Stimulated activated CD8-positive, alpha-beta memory T cell treated with anti-CD3 and anti-CD28 coated beads, Interleukin-7, amount 100 ng/mL, for 48 hours (primary cell): ENCODE data around the gene PTTG1IP.

Experiments used
- DNase-seq, 2 donors: peaks; one replicate each; pipeline ENCODE4 v3.0.0-alpha.2; 2020; ENCODE audit warnings: low read depth in 1 of 2; ENCODE audit errors: extremely low read depth in 1 of 2

PTTG1IP gene

DNA sequence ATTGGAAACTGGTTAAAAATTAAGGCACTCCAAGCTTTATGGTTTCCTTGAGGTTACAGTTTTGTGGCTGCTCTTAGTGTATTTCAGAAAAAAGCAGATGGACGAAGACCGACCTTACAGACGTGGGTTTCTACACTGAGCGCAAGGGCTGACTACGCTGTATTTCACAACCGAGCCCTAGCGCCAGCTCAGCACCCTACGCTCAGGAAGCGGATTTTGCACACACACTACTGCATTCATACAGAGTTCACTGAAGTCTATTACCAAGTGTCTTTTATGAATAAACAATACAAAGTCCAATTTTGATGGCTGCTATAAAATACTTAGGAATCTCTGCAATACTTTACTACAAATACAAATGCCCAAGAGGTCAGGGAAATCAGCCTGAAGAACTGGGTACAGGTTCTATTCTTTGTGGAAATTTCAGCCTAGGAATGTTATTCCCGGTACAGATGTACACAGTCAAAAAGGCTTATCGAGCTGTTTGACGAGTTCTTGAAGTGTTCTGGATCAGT lies 23.8 kb downstream of the PTTG1IP start:
- DNase-seq, result no peak

- DNase-seq, result no peak
Observed at GRCh38 chr21:44848821-44849521, 24.5 kb downstream of the PTTG1IP start.

- no peak for DNase-seq
Observed at GRCh38 chr21:44847261-44848056, 26.0 kb downstream of the PTTG1IP start.

- DNase-seq, result no peak
Observed at GRCh38 chr21:44846485-44847260, 26.8 kb downstream of the PTTG1IP start.

DNA sequence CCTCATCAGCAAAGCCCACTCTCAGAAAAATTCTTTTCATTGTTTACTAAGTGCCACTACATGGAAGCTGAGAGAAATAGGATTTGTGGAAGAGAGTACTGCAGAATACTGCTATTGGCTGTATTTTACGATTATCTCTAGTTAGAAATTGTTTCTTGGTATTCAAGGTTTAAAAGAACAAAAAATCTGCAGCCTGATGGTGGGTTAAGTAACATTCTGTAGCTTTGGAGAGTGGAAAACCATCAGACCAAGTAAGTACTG lies 27.3 kb downstream of the PTTG1IP start:
- no peak for DNase-seq

- DNase-seq, result peak; percentile 28 to 46
Observed at GRCh38 chr21:44845418-44846223, 27.9 kb downstream of the PTTG1IP start.

GRCh38 chr21:44844256-44844655 lies 29.2 kb downstream of the PTTG1IP start:
- no peak for DNase-seq

DNA sequence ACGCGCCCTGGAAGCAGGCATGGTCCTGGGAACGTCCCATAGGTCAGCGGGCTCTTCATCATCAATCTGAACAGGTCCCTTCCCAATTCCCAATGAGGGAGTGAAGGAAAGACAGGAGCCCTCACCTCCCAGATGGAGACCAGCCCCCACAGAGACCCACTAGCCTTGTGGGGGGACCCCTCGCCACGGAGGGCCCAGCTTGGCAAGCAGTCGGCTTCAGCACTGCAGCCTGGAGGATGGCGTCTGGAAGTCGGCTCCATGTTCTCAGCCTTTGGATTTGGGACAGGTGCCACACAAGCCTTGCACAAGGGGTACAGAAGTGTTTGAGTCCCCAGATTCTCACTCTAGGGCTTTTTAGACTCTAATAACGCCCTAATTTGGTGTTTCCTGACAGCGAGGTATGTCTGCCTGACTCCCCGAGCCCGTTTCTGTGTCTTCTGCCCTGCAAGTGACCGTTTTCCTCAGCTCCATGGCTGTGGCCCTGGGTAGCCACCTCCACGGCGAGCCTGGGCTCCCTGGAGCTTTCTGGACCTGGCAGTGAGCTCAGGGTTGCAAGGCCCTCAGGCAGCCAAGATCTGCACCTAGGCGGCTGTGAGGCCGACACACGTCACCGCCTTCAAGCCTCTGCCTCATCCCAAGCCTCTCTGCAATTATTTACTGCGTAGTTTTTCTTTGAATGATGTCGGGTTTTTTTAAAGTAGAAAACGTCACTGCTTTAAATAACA lies 30.6 kb downstream of the PTTG1IP start:
- no peak for DNase-seq

DNA sequence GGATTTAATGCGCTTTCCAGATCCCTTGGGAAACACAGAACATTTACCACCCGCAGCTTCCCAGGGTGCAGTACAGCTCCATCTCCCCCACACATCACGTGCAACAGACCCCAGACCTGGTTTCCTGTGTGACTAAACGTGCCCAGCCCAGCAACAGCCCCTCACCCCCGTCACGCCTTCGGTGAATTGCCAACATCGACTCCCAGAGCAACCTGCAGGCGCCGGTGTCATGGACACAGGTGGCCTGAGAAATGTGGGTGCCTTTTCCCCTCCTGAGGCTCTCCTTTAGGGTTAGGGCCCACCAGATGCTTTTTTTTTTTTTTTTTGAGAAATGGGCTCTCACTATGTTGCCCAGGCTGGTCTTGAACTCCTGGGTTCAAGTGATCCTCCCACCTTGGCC lies 31.4 kb downstream of the PTTG1IP start:
- DNase-seq, result no peak

GRCh38 chr21:44840771-44841170 lies 32.7 kb downstream of the PTTG1IP start:
- DNase-seq, result no peak

DNA sequence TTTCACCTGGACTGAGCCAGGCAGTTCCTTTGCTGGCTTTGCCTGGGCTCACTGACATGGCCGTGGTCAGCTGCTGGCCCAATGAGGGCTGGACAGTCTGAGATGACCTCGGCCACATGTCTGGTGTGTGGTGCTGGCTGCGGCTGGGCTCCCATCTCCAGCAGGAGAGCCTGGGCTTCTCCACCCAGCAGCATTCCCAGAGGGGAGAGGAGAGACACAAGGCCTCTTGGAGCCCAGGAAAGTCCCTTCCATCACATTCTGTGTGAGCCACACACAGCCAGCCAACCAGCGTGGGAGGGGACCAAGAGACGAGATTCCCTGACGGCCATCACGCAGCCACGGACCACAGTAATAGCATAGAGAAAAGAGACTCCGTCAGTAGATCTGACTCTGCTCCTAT lies 34.5 kb downstream of the PTTG1IP start:
- no peak for DNase-seq

DNA sequence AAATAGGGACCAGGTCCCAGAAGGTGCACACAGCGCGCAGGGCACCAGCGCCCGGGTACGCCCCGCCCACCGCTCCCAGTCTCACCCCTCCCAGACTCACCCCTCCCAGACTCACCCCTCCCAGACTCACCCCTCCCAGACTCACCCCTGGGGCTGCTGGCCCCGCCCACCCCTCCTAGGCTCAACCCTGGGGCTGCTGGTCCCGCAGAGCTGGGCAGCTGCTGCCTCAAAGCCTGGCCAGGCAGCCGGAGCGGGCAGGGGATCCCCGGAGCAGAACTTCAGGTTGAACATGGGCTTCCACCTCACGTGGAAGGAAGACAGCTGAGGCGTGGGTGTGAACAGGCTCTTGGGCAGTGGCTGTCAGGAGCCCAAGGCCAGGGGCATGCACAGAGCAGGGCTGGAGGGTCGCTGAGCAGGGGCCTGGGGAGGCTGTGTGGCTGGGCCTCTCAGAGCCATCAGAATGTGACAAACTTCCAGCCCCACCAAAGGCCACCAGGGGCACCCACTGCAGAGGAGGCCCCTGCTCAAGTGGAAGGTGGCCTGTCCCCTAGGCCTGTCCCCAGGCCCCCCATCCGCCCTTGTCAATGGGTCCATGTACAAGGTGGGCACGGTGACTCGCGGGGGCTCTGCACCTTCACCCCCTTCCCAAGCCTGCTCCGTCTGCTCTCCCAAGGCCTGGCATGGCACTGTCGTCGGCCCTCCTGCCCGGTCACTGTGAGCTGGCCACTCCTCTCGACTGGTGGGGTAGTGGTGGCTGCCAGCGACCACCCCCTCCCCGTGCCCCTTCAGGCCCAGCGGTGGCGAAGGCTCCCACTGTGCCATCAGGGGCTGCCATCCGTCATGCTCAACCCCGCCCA lies 35.2 kb downstream of the PTTG1IP start:
- DNase-seq, result no peak

DNA sequence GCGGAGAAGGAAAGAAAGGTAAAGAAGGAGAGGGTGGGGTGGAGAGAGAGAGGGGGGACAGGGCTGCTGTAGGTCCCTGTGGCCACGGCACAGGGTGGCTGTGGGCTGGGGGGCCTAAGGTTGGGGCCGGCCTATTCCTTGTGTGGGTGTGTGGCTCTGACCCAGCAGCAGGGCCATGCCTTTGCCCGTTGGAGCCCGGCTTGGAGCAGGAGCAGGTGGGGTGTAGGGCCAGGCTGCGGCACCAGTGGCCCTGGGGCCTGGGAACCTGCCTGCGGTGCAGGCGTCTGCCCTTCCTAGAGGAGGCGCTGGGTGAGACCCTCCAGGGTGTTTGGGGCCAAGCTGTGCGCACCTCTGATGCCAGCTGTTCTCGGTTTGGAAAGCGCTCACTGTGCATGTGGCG lies 36.0 kb downstream of the PTTG1IP start:
- no peak for DNase-seq

- no peak for DNase-seq
Observed at GRCh38 chr21:44836666-44837471, 36.6 kb downstream of the PTTG1IP start.

GRCh38 chr21:44836349-44836665 lies 37.2 kb downstream of the PTTG1IP start:
- no peak for DNase-seq

DNA sequence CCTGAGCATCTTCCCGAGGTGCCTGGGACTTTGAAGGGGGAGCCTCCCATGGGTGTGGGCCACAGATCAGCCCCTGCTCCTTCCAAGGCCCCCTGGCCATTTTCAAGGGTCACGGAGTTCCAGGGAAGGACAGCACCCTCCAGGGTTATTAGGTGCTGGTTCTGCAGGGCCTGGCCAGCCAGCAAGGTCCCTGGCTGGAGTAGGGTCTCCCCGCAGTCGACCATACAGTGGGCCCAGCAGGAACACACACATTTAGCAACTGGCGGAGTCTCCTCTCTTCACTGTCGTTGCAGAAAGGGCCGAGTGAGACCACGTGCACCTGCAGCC lies 37.9 kb downstream of the PTTG1IP start:
- DNase-seq, result no peak

- DNase-seq, result no peak
Observed at GRCh38 chr21:44834951-44835646, 38.4 kb downstream of the PTTG1IP start.
